ENCODE data around the gene ZFP64.

DNA sequence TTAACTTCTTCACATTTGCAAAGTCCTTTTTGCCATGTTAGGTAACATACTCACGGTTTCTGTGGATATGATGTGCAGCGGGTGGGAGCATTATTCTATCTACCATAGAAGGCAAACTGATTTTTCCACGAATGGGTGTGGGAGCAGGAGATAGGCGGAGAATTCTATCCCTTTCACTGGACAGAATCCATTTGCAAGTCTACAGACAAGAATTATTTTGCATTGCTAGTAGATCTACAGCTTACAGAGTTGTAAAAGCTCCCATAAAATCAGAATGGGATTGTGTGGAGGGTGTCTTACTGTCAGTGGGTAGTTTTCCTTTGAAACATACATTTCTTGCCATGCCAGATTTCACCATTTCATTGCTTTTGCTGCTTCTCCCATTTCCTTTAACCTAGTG, 22.4 kb upstream of the ZFP64 start:
- TF ChIP-seq CTCF (IDR thresholded peaks at IDR 0.05) (no peak), POLR2A (IDR thresholded peaks at IDR 0.05) (no peak)
